SU-DHL-6 (cell line): ENCODE measurements around the gene ANG.

Experiments used
- CTCF ChIP-seq: fragments of 200-600 bp; sonication (generic); IDR thresholded peaks from one replicate; pipeline ENCODE4 v1.5.1; 2017; ENCODE audit warnings: antibody characterized with exemption, mild to moderate bottlenecking, low read length, moderate library complexity; ENCODE audit not compliant: insufficient read depth, poor library complexity, severe bottlenecking
- EZH2phosphoT487 ChIP-seq: fragments of 200-600 bp; sonication (generic), shearing (Covaris generic); conservative IDR thresholded peaks from 2 replicates; pipeline ENCODE4 v1.6.1; 2018; ENCODE audit warnings: mild to moderate bottlenecking, antibody characterized with exemption, low read length, moderate library complexity, mixed read lengths

- TF ChIP-seq CTCF, result no peak
- no peak for TF ChIP-seq EZH2phosphoT487
These were observed 44.5 kb downstream of the ANG start for GRCh38 chr14:20732979-20733635.
